GM19372 (cell line): Measurements from ENCODE around the gene COA5.

Experiments
- ATAC-seq: cut with Tn5 transposase; IDR thresholded peaks from one replicate; pipeline ENCODE4 v1.9.1; 2021; ENCODE audit warnings: mild to moderate bottlenecking, low read depth, moderate library complexity; ENCODE audit not compliant: unreplicated experiment

Gene COA5

DNA sequence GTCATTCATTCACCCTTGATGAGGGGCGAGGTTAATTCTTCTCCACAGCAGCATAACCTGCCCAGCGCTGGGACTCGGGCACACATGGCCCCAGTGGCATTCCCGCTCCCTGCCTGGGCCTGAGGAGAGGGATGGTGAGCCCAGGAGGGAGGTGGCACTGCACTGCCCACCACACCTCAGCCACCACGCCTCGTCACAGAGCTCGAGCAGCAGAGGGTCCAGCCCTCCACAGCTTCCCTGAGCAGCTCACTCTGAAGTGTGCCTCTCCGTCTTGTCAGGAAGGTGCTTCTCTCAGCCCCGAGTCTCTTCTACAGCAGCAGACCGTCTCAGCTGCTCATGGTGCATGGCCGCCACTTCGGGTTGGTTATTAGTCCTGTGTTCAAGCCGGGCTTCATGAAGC lies 34.9 kb downstream of the COA5 start:
- ATAC-seq, result no peak

DNA sequence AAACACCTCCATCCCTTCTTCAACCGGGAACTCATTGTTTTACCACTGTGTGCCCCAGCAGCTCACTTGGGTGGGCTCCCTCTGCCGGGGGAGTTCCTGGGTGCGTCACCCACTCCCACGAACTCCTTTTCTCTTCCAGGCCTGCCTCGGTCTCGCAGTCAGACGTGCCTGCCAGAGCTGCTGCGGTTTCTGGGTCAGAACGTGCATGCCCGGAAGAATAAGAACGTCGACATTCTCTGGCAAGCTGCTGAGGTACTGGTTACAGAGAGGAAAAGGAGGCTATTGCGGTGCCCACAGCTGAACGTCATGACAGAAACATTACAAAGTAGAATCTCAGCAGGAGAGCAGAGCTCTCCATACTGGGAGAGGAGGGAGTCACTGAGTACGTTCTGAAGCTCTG lies 35.6 kb downstream of the COA5 start:
- no peak for ATAC-seq

DNA sequence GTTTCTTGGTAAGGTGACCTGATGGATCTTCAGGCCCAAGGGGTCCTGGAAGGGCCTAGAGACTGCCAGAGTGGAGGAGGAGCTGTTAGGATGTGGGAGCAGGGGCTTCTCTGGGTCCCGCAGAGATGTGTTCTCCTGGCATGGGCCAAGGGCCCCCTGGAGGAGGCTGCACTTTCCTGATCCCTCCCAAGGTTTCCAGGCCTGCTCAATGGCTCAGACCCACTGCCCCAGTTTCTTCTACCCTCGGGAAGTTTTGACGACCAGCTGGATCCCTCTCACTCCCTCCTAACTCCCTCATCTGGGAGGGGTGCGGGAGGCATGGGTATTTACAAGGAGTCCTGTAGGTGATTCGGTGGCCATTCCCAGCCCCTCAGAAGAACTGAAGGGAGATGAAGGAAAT lies 36.1 kb downstream of the COA5 start:
- no peak for ATAC-seq

DNA sequence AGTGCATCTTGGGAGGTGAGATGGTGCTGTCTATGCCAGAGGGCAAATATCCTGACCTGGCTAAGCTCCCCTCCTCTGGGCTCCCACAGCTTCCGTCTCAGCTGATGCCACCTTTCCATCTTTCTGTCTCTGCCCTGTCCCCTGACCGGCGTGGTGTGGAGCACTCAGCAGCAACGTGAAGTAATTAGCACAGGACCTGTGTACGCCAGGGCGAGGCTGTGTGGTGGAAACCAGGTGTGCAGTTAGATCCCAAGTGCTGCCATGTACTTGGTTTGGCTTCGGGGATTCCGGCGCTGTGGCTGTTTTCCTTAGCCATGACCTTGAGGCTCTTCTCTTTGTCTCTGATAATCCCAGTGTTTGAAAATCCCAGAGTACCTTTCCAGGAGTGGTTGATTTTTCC lies 36.5 kb downstream of the COA5 start:
- ATAC-seq, result no peak

DNA sequence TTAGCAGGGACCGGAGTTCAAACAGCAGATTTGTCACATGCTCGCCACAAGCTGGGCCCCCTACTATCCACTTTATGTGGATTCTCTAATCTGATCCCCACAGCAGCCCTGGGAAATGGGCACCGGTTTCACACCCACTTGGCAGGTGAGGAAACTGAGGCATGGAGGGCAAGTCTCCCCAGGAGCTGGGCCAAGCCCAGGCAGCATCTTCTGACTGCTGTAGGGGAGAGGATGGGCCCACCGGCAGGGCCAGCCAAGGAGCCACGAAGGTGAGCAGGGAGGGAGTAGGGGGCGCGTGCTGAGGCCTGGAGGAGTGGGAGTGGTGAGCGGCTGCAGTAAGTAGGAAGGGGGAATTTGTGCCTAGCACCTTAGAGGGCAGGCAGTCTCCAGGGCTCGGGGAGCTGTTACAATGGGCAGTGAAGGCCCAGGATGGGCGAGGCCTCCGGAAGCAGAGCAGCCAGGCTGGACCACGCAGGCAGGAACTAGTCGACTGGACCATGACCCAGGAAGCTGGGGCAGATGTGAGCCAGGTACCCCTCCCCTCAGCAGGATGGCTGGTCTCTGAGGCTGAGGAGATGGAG lies 37.1 kb downstream of the COA5 start:
- ATAC-seq, result no peak

DNA sequence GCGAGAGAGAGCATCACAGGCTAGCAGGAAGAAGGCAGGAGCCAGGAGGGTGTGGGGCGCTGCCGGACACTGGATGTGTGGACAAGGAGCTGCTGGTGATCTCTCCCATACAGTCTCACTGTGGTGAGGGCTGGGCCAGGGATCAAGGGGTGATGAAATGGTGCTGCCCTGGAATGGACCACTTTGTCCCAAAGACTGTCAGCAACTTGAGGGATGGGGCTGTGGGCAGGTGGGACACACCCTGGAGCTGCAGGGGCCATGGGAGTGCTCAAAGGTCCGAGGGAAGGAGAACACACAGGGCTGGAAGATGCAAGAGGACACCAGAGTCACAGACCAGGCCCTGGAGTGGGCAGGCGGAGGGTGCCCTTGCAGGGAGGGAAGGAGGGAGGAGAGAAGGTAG lies 38.0 kb downstream of the COA5 start:
- ATAC-seq, result no peak

DNA sequence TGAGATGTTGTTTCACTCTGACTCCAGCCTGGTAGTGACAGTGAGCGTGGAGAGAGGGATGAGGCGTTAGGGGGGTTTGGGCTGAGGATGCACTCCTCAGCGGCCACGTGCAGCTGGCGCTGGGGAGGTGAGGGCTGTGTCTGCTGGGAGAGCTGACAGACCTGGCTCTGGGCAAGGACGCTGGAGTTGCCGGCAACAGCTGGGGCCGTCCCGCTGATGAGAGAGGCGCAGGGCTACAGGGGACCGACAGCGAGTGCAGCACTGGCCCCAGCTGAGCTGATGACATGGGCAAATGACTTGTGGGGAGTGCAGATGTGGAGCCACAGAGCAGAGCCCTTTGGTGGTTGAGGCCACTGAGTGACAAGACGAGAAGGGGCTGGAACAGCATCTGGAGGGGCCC lies 38.4 kb downstream of the COA5 start:
- no peak for ATAC-seq

DNA sequence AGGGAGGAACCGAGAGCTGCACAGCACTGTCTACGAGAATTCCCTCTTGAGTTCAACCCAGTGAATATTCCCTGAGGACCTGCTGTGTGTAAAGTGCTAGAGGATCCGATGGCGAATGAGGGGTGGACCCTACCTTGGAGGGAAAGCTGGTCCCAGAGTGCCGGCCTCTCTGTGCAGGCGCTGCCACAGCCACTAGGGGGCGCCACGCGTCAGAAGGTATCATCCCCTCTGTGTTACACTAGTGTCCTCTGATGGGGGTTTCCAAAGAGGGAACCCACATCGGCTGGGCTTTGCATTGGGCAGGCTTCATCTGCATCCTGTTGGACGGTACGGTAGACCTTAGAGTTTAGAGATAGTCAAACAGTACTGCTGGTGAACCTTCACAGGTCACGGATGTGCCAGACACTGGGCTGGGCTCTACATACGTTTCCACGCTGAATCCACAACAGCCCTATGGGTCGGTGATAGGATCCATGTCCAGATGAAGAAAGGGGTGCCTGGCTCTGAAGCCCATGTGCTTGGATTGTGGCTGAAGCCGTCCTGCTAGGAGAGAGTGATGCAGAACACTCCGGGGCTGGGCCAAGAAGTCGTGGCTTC lies 39.0 kb downstream of the COA5 start:
- ATAC-seq, result no peak

DNA sequence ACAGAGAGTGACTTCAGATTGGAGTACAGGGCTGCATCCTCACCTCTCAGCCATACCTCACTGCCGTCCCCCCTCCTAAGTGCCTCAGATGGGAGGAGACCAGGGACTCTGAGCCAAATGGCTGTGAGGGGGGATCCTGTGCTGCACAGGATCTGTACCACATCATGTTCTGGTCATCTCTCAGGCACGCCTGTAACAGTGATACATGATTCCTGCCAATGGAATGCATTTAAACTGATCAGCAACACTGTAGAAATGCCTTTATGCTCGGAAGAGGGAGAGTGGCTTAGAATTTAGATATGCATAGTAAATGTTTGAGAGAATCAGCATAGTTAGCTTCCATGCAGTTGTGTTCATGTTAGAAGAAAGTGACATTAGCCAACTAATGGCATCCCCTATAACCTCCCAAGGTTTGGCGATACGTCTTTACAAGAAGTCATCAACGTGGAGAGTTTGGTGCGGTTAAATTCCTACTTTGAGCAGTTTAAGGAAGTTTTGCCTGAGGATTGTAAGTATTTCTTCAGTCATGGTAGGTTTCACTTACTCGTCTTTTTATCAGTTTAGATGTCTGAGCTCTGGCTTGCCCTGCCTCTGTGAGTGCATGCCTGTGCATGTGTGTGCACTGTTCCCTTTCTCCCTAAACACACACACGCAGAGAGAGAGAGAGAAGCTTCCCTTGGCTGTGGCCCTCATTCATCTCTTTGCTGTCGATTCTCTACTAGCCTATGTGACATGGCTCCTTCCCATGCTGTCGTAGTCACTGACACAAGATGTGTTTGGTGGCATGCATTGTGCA lies 40.0 kb downstream of the COA5 start:
- no peak for ATAC-seq

DNA sequence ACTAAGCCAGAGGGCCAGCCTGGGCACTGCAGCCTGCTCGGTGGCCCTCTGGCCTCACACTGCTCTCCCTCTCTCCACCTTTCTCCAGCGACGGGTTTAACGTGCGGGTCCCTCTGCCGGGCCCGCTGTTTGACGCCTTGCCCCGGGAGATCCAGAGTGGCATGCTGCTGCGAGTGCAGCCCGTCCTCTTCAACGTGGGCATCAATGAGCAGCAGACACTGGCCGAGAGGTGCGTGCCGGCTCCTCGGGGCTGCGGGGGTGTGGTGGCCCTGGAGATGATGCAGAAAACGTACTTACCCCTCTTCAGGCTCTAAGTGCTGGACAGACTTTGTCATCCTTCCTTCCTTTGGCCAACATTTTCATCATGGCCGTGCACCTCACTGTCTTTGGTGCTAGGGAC lies 42.4 kb downstream of the COA5 start:
- no peak for ATAC-seq

DNA sequence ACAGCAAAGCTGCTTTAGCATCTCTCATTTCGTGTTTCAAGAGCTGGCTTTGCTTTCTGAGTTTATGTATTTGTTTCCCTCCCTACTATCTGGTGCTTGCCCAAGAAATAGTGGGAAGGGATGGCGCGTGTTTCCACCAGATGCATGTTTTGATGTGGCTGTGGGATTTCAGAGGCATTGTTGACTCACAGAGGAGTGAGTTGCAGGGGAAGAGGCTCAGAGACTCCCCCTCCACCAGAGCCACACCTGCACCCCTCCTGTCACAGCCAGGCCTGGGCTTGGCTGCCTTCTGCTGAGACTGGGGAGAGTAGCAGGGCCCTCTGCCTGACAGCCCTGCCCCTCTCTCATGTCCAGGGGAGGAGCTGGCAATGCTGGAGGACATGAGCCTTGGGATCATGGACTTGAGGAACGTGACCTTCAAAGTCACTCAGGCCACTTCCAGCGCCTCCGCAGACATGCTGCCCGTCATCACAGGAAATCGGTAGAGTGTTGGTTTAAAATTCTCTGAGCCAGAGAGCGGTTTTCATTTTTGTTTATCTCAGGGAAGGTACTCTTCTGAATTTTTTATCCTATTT lies 42.9 kb downstream of the COA5 start:
- ATAC-seq, result no peak

DNA sequence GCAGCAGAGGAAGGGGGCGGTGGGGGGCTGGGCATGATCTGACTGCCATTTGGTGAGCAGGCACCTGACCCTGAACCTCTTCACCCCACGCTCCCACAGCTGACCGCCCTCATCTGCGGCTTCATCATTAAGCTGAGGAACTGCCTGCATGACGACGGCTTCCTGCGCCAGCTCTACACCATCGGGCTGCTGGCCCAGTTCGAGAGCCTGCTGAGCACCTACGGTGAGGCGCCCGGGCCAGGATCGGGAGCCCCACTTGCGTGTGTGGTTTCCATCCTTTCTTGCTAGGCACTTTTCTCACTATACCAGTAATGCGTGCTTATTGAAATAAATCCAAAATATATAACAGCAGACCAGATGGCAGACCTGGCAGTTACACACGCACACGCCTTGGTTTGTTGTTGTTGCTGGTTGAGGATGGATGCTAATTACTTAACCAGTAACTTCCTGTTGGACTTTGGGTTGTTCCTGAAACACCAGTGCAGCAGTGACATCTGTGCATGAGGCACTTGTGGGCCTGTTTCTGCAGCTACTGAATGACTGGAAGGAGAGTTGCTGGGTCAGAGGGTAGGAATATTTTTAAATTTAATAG lies 43.7 kb downstream of the COA5 start:
- ATAC-seq, result no peak

DNA sequence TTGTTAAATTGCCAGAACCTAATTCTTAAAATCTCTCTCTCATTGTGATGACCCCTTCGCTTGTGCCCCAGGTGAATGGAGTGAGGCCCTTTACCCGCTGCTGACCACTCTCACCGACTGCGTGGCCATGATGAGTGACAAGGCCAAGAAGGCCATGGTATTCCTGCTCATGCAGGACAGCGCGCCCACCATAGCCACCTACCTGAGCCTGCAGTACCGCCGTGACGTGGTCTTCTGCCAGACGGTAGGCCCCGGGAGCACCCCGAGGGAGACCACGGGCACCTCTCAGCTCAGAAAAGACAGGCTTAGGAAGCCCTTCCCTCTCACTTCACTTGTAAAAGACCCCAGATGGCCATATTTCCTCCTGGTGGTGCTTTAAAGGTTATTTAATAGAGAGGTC lies 44.9 kb downstream of the COA5 start:
- no peak for ATAC-seq

DNA sequence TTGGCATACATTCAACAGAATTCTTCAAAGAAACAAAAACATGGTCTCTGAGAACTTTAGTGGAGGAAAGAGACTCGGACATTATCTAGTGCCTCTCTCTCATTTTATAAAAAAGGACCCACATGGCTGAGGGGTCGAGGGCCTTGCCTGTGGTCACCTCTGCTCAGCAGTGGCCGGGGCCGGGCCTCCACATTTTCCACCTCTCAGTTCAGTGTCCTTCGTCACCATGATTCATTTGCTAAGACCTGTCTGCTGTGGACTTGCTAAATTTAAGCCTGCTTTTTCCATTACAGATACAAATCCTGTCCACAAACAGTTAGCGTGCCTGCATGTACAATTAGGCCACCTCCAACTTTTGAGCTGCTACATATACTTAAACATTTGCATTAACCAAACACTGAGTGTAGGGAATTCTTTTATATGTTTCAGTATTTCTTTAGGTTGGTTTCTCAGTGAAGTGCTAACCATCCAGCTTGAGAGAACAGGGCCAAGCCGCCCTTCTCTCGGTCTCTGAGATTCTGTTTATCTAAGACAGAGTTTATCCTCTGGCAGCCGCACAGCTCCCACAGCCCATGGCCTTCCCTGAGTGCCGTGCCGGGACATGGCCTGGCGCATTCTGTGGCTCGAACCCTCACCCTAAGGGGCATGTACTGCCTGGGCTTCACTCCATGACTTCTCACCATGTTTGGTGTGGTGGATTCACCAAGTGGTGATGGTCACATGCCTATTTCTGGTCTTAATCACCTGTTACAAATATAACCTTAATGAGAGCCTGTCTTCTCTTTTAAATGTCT lies 46.2 kb downstream of the COA5 start:
- no peak for ATAC-seq

DNA sequence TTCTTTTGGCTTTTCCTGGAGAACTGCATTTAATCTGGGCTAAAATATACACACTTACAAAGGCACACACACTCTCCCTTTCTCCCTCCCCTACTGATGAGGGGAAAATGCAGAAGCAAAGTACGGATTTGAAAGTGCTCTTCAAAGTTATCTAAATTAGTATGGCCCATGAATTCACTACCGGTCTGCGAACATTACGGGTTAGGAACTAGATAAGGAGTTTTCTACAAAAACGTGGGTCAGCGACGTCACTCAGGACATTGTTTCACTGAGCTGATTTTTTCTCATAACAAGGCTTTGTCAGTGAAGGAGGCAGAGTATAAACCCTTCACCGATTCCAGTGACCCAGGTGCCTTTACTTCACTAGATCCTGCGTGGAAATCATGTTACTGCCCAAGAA lies 47.3 kb downstream of the COA5 start:
- no peak for ATAC-seq

DNA sequence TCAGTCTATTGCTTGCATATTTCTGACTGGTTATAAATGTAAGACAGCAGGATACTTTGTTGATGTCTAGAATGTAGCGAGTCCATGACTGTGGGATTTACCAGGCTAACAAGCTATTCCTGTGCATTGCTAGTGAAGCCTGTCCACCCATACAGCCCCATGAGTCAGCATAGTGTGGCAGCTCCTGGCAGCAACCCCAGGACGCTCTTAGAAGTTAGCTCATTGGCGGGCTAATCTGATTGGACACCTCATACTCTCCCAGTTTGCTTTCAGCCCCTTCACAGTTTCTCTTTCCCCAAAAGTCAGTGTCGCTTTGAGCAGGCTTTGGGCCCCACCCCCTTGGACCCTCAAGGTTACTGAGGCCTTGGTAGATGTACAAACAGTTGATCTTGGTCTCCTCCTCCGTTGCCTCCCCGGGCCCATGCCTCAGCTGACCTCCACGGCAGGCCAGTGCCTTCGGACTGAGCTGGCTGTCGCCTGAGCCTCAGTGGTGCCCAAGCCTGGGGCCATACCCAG lies 48.0 kb downstream of the COA5 start:
- no peak for ATAC-seq

DNA sequence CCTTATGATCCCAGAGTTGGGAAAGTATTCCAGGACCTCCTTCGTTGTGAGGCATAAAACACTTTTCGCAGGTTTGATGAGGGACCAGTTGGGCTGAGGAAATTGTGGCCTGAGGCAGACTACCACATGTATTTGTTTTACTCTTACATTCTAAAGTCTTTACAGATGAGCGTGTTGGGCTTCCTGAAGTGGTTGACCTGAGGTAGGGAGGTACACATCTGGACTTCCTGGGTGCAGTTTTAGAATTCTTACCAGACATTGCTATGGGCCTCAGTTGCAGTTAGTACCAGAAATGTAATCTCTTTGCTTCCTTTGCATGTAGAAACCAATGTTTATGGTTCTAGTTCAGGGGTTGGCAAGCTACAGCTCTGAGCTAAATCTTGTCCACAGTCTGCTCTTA lies 48.7 kb downstream of the COA5 start:
- no peak for ATAC-seq

DNA sequence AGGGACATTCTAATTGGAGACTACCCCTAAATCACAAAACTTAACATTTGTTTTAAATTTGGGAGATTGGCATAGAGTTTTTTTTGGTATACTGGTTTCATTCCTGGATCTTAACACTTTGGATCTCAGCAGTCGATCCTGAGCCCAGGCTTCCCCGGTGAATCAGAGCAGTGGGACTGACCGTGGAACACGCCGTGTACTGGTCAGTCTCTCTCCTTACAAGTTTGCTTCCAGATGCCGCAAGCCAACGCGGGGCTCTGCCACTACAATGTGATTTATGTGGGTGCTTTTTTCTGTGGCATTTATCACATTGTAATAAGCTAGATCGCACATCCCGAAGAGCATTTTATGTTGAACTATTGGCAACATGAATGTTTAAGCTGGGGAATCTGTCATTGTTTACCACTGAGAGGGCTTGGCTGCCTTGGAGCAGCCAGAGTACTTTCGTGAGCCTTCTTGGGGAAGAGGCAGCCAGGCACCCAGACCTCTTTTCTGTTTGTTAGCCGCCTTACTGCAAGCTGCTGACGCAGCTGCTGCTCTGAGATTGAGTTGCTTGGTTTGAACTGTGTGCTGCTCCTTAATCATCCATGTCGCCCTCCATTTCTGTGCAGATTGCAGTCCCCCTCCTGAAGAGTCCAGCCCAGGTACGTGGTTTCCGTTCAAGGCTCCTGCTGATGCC lies 49.3 kb downstream of the COA5 start:
- no peak for ATAC-seq

DNA sequence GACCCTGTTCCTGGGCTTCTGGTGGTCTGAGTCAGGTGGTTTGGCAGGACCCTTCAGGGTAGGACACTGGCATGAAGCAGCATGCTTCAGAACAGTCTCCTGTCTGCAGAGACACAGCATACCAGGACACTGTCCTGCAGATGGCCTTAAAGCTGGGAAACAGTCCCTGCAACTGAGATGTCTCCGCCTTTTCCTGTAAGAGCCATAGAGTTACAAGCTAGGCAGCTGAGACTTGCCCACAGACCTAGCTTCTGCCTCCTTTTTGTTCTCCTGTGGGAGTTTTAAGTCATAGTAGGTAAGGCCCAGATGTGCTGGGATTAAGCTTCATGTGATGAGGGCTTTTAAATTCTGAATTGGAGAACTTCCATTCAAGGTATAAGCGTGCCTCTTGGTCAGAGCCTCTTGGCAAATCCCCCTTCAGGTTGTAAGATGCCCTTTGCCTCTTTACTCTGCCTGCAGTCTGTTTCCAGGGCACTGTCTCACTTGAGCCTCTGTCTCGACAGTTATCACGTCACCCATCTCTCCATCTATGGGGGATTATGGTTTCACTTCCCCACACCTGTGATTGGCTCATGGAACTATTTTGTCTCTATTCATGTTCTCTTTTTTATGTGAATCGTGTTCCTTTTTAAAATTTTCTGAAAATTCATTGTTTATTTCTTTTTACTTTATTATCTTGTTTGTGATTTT lies 51.8 kb downstream of the COA5 start:
- ATAC-seq, result peak; percentile 88
